OCI-LY3 (cell line): ENCODE measurements around the gene MRGPRE.

Experiments
- H2AFZ ChIP-seq: fragments of 200-600, 300-600 bp; shearing (Covaris generic); 2 replicates; pipeline ENCODE4 v1.6.0; 2014; ENCODE audit warnings: antibody characterized with exemption, low read depth, low read length
- H3K27ac ChIP-seq: fragments of 200-600, 300-600 bp; sonication (generic); 2 replicates; pipeline ENCODE4 v1.5.1; 2014; ENCODE audit warnings: mild to moderate bottlenecking, low read length, moderate library complexity, mixed read lengths
- H3K27me3 ChIP-seq: fragments of 200-600, 300-600 bp; sonication (generic); 2 replicates; pipeline ENCODE4 v1.6.1; 2014; ENCODE audit warnings: low read depth, low read length, mixed read lengths
- H3K36me3 ChIP-seq: fragments of 200-600, 300-600 bp; sonication (generic); replicated peaks from 2 replicates; pipeline ENCODE3; 2014; ENCODE audit warnings: low read depth, low read length, mixed read lengths
- H3K4me1 ChIP-seq: fragments of 300-600, 200-600 bp; sonication (generic); 2 replicates; pipeline ENCODE4 v1.6.1; 2014; ENCODE audit warnings: low read length, mixed read lengths
- H3K4me2 ChIP-seq: fragments of 200-600, 300-600 bp; sonication (generic); 2 replicates; pipeline ENCODE4 v1.6.1; 2014; ENCODE audit warnings: low read length, mixed read lengths
- H3K4me3 ChIP-seq: fragments of 300-600, 200-600 bp; sonication (generic); 2 replicates; pipeline ENCODE4 v1.5.1; 2014; ENCODE audit warnings: antibody characterized with exemption, mild to moderate bottlenecking, low read length, moderate library complexity
- H3K79me2 ChIP-seq: fragments of 300-600, 200-600 bp; shearing (Covaris generic); 2 replicates; pipeline ENCODE4 v1.6.1; 2014; ENCODE audit warnings: mild to moderate bottlenecking, low read length, mixed read lengths
- H3K9ac ChIP-seq: fragments of 300-600, 200-600 bp; shearing (Covaris generic); 2 replicates; pipeline ENCODE4 v1.6.0; 2014; ENCODE audit warnings: mild to moderate bottlenecking, low read length, moderate library complexity
- H3K9me3 ChIP-seq: fragments of 200-600, 300-600 bp; shearing (Covaris generic); 2 replicates; pipeline ENCODE4 v1.6.1; 2014; ENCODE audit warnings: low read length, mixed read lengths; ENCODE audit not compliant: insufficient read depth
- H4K20me1 ChIP-seq: fragments of 200-600, 300-600 bp; sonication (generic); 2 replicates; pipeline ENCODE4 v1.6.1; 2016; ENCODE audit warnings: low read length, mixed read lengths; ENCODE audit not compliant: insufficient read depth
- EZH2phosphoT487 ChIP-seq: fragments of 200-600 bp; shearing (Covaris generic); IDR thresholded peaks from 2 replicates; pipeline ENCODE4 v1.6.1; 2018; ENCODE audit warnings: antibody characterized with exemption, mixed run types, low read depth
- TF ChIP-seq, protein P1 (sequence below): fragments of 200-600, 300-600 bp; sonication (generic); IDR thresholded peaks from 2 replicates; pipeline ENCODE4 v1.5.1; 2014; ENCODE audit warnings: antibody characterized with exemption, low read length, low read depth

Gene MRGPRE

DNA sequence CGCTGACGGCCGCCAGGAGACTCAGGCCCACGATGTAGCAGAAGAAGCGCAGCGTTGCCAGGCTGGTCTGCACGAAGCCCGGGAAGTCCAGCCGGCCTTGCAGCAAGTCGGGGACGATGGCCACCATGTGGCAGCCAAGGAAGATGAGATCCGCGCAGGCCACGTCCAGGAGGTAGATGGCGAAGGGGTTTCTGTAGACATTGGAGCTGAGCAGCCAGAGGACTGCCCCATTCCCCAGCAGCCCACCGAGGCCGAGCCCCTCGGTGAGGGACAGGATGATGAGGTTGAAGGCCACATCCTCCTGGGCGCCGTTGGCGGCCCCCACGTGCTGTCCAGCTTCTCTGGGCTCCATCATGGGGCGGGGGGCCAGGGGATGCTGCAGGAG, 3.8 kb downstream of the MRGPRE start:
- no peaks in the 10 kb centered on the region for H3K27me3 ChIP-seq
- H4K20me1 ChIP-seq = no peaks in the 10 kb centered on the region
- no peak for TF ChIP-seq EZH2phosphoT487
- TF ChIP-seq, protein P1, sequence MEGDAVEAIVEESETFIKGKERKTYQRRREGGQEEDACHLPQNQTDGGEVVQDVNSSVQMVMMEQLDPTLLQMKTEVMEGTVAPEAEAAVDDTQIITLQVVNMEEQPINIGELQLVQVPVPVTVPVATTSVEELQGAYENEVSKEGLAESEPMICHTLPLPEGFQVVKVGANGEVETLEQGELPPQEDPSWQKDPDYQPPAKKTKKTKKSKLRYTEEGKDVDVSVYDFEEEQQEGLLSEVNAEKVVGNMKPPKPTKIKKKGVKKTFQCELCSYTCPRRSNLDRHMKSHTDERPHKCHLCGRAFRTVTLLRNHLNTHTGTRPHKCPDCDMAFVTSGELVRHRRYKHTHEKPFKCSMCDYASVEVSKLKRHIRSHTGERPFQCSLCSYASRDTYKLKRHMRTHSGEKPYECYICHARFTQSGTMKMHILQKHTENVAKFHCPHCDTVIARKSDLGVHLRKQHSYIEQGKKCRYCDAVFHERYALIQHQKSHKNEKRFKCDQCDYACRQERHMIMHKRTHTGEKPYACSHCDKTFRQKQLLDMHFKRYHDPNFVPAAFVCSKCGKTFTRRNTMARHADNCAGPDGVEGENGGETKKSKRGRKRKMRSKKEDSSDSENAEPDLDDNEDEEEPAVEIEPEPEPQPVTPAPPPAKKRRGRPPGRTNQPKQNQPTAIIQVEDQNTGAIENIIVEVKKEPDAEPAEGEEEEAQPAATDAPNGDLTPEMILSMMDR = no peak
- no peaks in the 10 kb centered on the region for H3K4me1 ChIP-seq
- no peaks in the 10 kb centered on the region for H3K9me3 ChIP-seq
- no peak overlapping the region for H3K9ac ChIP-seq
- H2AFZ ChIP-seq = no peak overlapping the region
- H3K4me3 ChIP-seq = no peak overlapping the region
- no peaks in the 10 kb centered on the region for H3K79me2 ChIP-seq
- H3K27ac ChIP-seq = no peak overlapping the region
- H3K36me3 ChIP-seq = no peaks in the 10 kb centered on the region
- H3K4me2 ChIP-seq = no peak overlapping the region

DNA sequence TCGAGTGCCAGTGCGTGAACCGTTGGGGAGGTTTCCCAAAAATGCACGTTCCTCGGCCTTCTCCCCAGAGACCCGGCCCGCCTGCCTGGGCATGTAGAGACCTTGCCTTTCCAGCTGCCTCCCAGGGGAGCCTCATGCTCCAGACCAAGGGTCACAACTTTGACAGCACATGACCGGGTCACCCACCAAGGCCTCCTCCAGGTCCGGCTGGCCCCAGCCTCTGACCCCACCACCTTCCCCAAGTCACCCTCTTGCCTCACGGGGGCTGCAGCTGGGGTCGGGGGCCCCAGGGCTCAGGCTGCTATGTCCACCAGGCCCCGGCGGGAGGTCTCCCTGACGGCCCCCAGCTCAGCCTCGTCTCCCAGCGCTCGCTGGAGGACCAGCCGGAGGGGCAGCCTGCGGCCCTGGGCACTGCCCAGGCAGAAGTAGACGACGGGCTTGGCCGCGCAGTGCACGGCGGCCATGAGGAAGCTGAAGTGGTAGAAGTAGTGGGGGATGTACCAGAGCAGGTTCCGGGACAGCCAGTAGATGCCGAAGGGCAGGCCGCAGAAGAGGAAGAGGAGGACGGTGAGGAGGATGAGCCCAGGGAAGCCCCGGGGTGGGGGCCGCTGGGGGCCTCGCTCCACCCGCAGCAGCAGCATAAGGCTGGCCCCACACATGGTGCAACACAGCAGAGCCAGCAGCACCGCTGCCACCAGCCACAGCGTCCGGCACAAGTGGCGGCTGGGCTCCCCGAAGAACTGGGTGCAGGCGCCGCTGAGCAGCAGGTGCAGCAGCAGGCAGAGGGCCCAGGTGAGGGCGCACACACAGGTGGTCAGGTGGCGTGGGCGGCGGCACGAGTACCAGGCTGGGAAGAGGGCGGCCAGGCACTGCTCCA, 4.4 kb downstream of the MRGPRE start:
- no peaks in the 10 kb centered on the region for H3K27me3 ChIP-seq
- H2AFZ ChIP-seq = no peak overlapping the region
- no peak overlapping the region for H3K27ac ChIP-seq
- H3K9me3 ChIP-seq = no peaks in the 10 kb centered on the region
- TF ChIP-seq, protein P1 = no peak
- TF ChIP-seq EZH2phosphoT487 = no peak
- no peaks in the 10 kb centered on the region for H3K4me1 ChIP-seq
- H4K20me1 ChIP-seq = no peaks in the 10 kb centered on the region
- H3K4me2 ChIP-seq = no peak overlapping the region
- H3K4me3 ChIP-seq = no peak overlapping the region
- no peaks in the 10 kb centered on the region for H3K36me3 ChIP-seq
- H3K9ac ChIP-seq = no peak overlapping the region
- no peaks in the 10 kb centered on the region for H3K79me2 ChIP-seq

DNA sequence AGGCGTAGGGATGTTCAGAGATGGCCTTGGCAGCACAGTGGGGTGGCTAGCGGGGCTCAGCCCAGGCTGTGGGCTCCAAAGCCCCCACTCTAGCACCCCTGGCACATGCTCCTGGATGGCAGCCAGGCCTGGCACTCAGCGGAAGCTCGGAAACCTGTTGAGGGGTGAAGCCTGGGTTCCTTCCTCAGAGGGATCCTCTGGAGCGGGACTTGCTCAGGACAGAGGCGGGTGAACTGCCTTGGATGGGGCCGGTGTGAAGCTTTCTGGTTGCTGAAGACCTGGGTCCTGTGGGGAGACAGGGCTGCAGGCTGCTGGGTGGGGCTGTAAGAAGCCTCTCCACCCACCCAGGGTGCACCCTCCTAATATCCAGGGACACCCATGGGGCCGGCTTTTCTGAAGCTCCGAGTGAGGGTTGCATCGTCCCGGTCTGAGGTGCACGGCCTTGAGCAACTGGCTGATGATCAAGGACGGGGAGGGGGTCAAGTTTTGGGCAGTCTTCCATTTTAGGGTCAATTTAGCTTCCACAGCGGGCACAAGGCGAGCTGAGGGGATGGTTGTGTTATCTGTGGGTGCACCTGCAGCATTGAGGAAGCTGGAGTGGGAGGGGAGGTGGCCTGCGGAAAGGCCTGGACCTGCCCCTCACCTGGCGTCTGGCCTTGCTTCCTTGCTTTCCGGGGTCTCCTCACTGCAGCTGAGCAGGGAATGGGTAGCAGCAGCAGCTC, 5.2 kb downstream of the MRGPRE start:
- H3K9ac ChIP-seq = no peak overlapping the region
- H3K79me2 ChIP-seq = no peaks in the 10 kb centered on the region
- H3K36me3 ChIP-seq = no peaks in the 10 kb centered on the region
- TF ChIP-seq, protein P1 = no peak
- no peak for TF ChIP-seq EZH2phosphoT487
- no peaks in the 10 kb centered on the region for H4K20me1 ChIP-seq
- no peaks in the 10 kb centered on the region for H3K4me1 ChIP-seq
- no peak overlapping the region for H3K4me3 ChIP-seq
- H3K27ac ChIP-seq = no peak overlapping the region
- H3K9me3 ChIP-seq = no peaks in the 10 kb centered on the region
- no peak overlapping the region for H3K4me2 ChIP-seq
- H3K27me3 ChIP-seq = no peaks in the 10 kb centered on the region
- no peak overlapping the region for H2AFZ ChIP-seq
